HepG2 (cell line): ENCODE measurements around the gene MYCBPAP. TPM values are rescaled to one million over a fixed set of nuclear protein-coding genes. Genes with fewer than 3 reads are reported as not detected.

Experiments
- ATAC-seq: fragments of 200-7000 bp; cut with Tn5 transposase; 3 replicates; pipeline ENCODE4 v1.9.1; 2020; ENCODE audit warnings: mild to moderate bottlenecking, moderate library complexity
- BruUV-seq: library from RNA; stranded (reverse); fragments of 400-500 nt; replicated peaks from 2 replicates; lab custom pipeline; 2021; lab: Mats Ljungman, UMichigan
- CTCF ChIA-PET: fragments of 300-600 bp; formaldehyde crosslinking; extraction: SDS; loops from one replicate; lab custom pipeline; 2021; ENCODE audit warnings: low total read pairs, inconsistent platforms, low intra/inter-chr PET ratio; lab: Yijun Ruan, JAX
- POLR2A ChIA-PET: fragments of 350-600 bp; sonication (Branson Sonifier 250); formaldehyde crosslinking; loops from one replicate; lab custom pipeline; 2020; ENCODE audit warnings: antibody characterized with exemption, inconsistent platforms; lab: Yijun Ruan, JAX
- DNase-seq: peaks from one replicate; pipeline ENCODE4 v3.0.0-alpha.2; 2015; ENCODE audit warnings: low spot score
- FAIRE-seq: peaks from 3 replicates; lab custom pipeline; 2011; peaks lifted over from hg19 to GRCh38; lab: Jason Lieb, UNC
- H2AFZ ChIP-seq: one replicate; pipeline ENCODE4 v1.6.1; 2011; ENCODE audit warnings: low read length, inconsistent platforms
- H3K27ac ChIP-seq: fragments of 300-600 bp; 3 replicates; pipeline ENCODE4 v1.8.0; 2011; ENCODE audit warnings: mixed run types, mild to moderate bottlenecking, mixed read lengths, low read length, inconsistent platforms; ENCODE audit not compliant: insufficient read depth; ENCODE audit errors: extremely low read length
- H3K27me3 ChIP-seq, 2 experiments: fragments of 200-600 bp in 1 of 2; 2 replicates in 1 of 2; 3 replicates in 1 of 2; pipeline versions ENCODE4 v1.6.0 to v1.8.0; 2011; ENCODE audit warnings: low read length in 2 of 2, mild to moderate bottlenecking in 2 of 2, moderate library complexity in 2 of 2, inconsistent platforms in 1 of 2; ENCODE audit not compliant: insufficient read depth in 2 of 2, control insufficient read depth in 1 of 2
- H3K36me3 ChIP-seq, 2 experiments: fragments of 200-600 bp in 1 of 2; replicated peaks in 1 of 2; 2 replicates in 1 of 2; 3 replicates in 1 of 2; pipeline versions ENCODE4 v1.5.1 to v1.8.0; 2011; ENCODE audit warnings: low read length in 2 of 2, inconsistent platforms in 1 of 2; ENCODE audit not compliant: insufficient read depth in 2 of 2, control insufficient read depth in 1 of 2
- H3K4me1 ChIP-seq: 2 replicates; pipeline ENCODE4 v1.5.1; 2012; ENCODE audit warnings: low read length, inconsistent platforms; ENCODE audit not compliant: insufficient read depth
- H3K4me2 ChIP-seq: 2 replicates; pipeline ENCODE4 v1.6.0; 2011; ENCODE audit warnings: low read depth, low read length, inconsistent platforms
- H3K4me3 ChIP-seq, 3 experiments: fragments of 200-600 bp in 1 of 3; sonication (generic), shearing (Covaris generic) in 1 of 3; replicated peaks in 1 of 3; 2 replicates each; pipeline ENCODE4 v1.5.1; 2011 to 2016; ENCODE audit warnings: low read length in 3 of 3, inconsistent platforms in 2 of 3, low read depth in 2 of 3, mild to moderate bottlenecking in 2 of 3, control low read depth in 1 of 3, mixed read lengths in 1 of 3; ENCODE audit not compliant: insufficient read depth in 1 of 3
- H3K79me2 ChIP-seq: one replicate; pipeline ENCODE4 v1.6.1; 2011; ENCODE audit warnings: low read length, inconsistent platforms; ENCODE audit not compliant: insufficient read depth
- H3K9ac ChIP-seq: 2 replicates; pipeline ENCODE4 v1.6.0; 2011; ENCODE audit warnings: mild to moderate bottlenecking, low read depth, low read length, inconsistent platforms; ENCODE audit not compliant: insufficient read depth
- H3K9me3 ChIP-seq: 2 replicates; pipeline ENCODE4 v1.5.1; 2012; ENCODE audit warnings: mild to moderate bottlenecking, low read length
- H4K20me1 ChIP-seq: 2 replicates; pipeline ENCODE4 v1.6.0; 2011; ENCODE audit warnings: inconsistent platforms, mild to moderate bottlenecking, low read length, moderate library complexity; ENCODE audit not compliant: insufficient read depth
- E2F2 ChIP-seq: sonication (generic); formaldehyde crosslinking; IDR thresholded peaks from 2 replicates; pipeline ENCODE4 v1.4.0; 2020; ENCODE audit warnings: missing genetic modification reagents, borderline replicate concordance
- E2F5 ChIP-seq: sonication (generic); formaldehyde crosslinking; conservative IDR thresholded peaks from 2 replicates; pipeline ENCODE4 v1.4.0; 2020; ENCODE audit warnings: missing genetic modification reagents
- EED ChIP-seq: sonication (generic); formaldehyde crosslinking; IDR thresholded peaks from 2 replicates; pipeline ENCODE4 v1.5.0; 2020; ENCODE audit warnings: mild to moderate bottlenecking, missing genetic modification reagents
- EP300 ChIP-seq, 3 experiments: sonication (generic) in 1 of 3; formaldehyde crosslinking in 1 of 3; IDR thresholded peaks; 2 replicates each; pipeline versions ENCODE4 v1.5.1 to v1.6.1; 2011 to 2020; ENCODE audit warnings: low read depth in 2 of 3, low read length in 2 of 3, borderline replicate concordance in 1 of 3, improper control_type of control experiment in 1 of 3, mild to moderate bottlenecking in 1 of 3, missing genetic modification reagents in 1 of 3, moderate library complexity in 1 of 3
- FOSL2 ChIP-seq: sonication (generic); formaldehyde crosslinking; IDR thresholded peaks from 2 replicates; pipeline ENCODE4 v1.4.0; 2020; ENCODE audit warnings: missing genetic modification reagents
- KMT2A ChIP-seq: sonication (generic); formaldehyde crosslinking; IDR thresholded peaks from 2 replicates; pipeline ENCODE4 v1.4.0; 2020; ENCODE audit warnings: missing genetic modification reagents
- POLR2A ChIP-seq, 2 experiments: IDR thresholded peaks; 2 replicates each; pipeline ENCODE4 v1.6.1; 2011; ENCODE audit warnings: low read depth in 2 of 2, low read length in 2 of 2, mild to moderate bottlenecking in 1 of 2, moderate library complexity in 1 of 2; ENCODE audit not compliant: insufficient read depth in 1 of 2
- SYNCRIP ChIP-seq: fragments of 200-400 bp; formaldehyde crosslinking; IDR thresholded peaks from 2 replicates; pipeline ENCODE4 v1.6.1; 2018; ENCODE audit warnings: mild to moderate bottlenecking, low read depth, low read length; ENCODE audit not compliant: insufficient read depth
- TOE1 ChIP-seq: sonication (generic); formaldehyde crosslinking; IDR thresholded peaks from 2 replicates; pipeline ENCODE4 v1.4.0; 2020; ENCODE audit warnings: mild to moderate bottlenecking, missing genetic modification reagents
- ZBTB46 ChIP-seq: sonication (generic); formaldehyde crosslinking; IDR thresholded peaks from 2 replicates; pipeline ENCODE4 v1.4.0; 2020; ENCODE audit warnings: mild to moderate bottlenecking, missing genetic modification reagents, borderline replicate concordance
- ZNF563 ChIP-seq: sonication (generic); formaldehyde crosslinking; IDR thresholded peaks from 2 replicates; pipeline ENCODE4 v1.8.0; 2022; ENCODE audit warnings: mild to moderate bottlenecking, moderate library complexity, missing genetic modification reagents
- WGBS: methylation state at CpG from one replicate; pipeline ENCODE4 v1.1.6; 2017; ENCODE audit warnings: low lambda C conversion rate; 5-methylcytosine and 5-hydroxymethylcytosine counted together
- in situ Hi-C: cut with HindIII; loops from 2 replicates; pipeline ENCODE4 v1.10.0; 2017; ENCODE audit warnings: low pct_unique_long_range_greater_than_20kb; ENCODE audit not compliant: extremely low pct_ligation_motif_present
- intact Hi-C: fragments of 100-400 bp; cut with micrococcal nuclease; formaldehyde crosslinking; loops from one replicate; pipeline ENCODE4 v1.10.0; 2022; ENCODE audit not compliant: unreplicated experiment
- polyA plus RNA-seq, 8 experiments: library from polyadenylated mRNA; depleted of rRNA in 3 of 8; stranded (reverse) in 7 of 8; unstranded in 1 of 8; fragments of >200 nt; fragmentation: Illumina TruSeq in 4 of 8; extraction: Trizol in 4 of 8; gene quantifications; 2 replicates each; pipeline versions ENCODE4 v1.2.1 to v1.2.3, GENCODE V29; 2011 to 2016; ENCODE audit warnings: low read depth in 4 of 8, missing spikeins in 1 of 8, mixed read lengths in 1 of 8; ENCODE audit not compliant: insufficient read depth in 1 of 8
- total RNA-seq, 5 experiments: library from RNA; depleted of rRNA; stranded (reverse); fragments of >200 nt; fragmentation: Illumina TruSeq; extraction: Trizol; gene quantifications; 2 replicates each; pipeline ENCODE4 v1.2.3, GENCODE V29; 2016; ENCODE audit warnings: low read depth in 1 of 5
- TF ChIP-seq, protein P1 (sequence below): sonication (generic); formaldehyde crosslinking; IDR thresholded peaks from 2 replicates; pipeline ENCODE4 v1.4.0; 2020; ENCODE audit warnings: missing genetic modification reagents
- TF ChIP-seq, protein P2 (sequence below): sonication (generic); formaldehyde crosslinking; IDR thresholded peaks from 2 replicates; pipeline ENCODE4 v1.4.0; 2020; ENCODE audit warnings: missing genetic modification reagents, borderline replicate concordance

Gene MYCBPAP
- total and polyA plus RNA-seq, 2 of the 13 experiments (the other 11 are each of a cell fraction or from before 2014, with no cell fraction given): 0.22 to 0.24 TPM

- no peak for FAIRE-seq
- Histone ChIP-seq H3K9ac (no peak overlapping the region), H3K27ac (no peak overlapping the region), H3K4me2 (no peak overlapping the region), H3K27me3 (peaks cover 5 to 11% of the 10 kb centered on the region in 2 experiments; a peak in 4 of 5 replicates), H4K20me1 (no peaks in the 10 kb centered on the region), H2AFZ (no peak overlapping the region), H3K79me2 (no peaks in the 10 kb centered on the region), H3K4me1 (peaks cover 9% of the 10 kb centered on the region), H3K4me3 (no peak overlapping the region), H3K36me3 (no peaks in the 10 kb centered on the region; a peak in 1 of 5 replicates), H3K9me3 (no peaks in the 10 kb centered on the region)
- DNase-seq: no peak
- 0 out of 2 replicates have a peak, but pooled peaks have one; percentile 33 for TF ChIP-seq ZBTB46 (CRISPR knock-in tag)
- no peak for TF ChIP-seq E2F2 (CRISPR knock-in tag)
- TF ChIP-seq, protein P1, sequence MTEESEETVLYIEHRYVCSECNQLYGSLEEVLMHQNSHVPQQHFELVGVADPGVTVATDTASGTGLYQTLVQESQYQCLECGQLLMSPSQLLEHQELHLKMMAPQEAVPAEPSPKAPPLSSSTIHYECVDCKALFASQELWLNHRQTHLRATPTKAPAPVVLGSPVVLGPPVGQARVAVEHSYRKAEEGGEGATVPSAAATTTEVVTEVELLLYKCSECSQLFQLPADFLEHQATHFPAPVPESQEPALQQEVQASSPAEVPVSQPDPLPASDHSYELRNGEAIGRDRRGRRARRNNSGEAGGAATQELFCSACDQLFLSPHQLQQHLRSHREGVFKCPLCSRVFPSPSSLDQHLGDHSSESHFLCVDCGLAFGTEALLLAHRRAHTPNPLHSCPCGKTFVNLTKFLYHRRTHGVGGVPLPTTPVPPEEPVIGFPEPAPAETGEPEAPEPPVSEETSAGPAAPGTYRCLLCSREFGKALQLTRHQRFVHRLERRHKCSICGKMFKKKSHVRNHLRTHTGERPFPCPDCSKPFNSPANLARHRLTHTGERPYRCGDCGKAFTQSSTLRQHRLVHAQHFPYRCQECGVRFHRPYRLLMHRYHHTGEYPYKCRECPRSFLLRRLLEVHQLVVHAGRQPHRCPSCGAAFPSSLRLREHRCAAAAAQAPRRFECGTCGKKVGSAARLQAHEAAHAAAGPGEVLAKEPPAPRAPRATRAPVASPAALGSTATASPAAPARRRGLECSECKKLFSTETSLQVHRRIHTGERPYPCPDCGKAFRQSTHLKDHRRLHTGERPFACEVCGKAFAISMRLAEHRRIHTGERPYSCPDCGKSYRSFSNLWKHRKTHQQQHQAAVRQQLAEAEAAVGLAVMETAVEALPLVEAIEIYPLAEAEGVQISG (CRISPR knock-in tag): no peak
- TF ChIP-seq, protein P2, sequence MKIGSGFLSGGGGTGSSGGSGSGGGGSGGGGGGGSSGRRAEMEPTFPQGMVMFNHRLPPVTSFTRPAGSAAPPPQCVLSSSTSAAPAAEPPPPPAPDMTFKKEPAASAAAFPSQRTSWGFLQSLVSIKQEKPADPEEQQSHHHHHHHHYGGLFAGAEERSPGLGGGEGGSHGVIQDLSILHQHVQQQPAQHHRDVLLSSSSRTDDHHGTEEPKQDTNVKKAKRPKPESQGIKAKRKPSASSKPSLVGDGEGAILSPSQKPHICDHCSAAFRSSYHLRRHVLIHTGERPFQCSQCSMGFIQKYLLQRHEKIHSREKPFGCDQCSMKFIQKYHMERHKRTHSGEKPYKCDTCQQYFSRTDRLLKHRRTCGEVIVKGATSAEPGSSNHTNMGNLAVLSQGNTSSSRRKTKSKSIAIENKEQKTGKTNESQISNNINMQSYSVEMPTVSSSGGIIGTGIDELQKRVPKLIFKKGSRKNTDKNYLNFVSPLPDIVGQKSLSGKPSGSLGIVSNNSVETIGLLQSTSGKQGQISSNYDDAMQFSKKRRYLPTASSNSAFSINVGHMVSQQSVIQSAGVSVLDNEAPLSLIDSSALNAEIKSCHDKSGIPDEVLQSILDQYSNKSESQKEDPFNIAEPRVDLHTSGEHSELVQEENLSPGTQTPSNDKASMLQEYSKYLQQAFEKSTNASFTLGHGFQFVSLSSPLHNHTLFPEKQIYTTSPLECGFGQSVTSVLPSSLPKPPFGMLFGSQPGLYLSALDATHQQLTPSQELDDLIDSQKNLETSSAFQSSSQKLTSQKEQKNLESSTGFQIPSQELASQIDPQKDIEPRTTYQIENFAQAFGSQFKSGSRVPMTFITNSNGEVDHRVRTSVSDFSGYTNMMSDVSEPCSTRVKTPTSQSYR: no peak
- TF ChIP-seq POLR2A (IDR thresholded peaks at IDR 0.05; ENCODE audit: insufficient read depth in 1 of 2, low read depth in 2 of 2, low read length in 2 of 2): 0 out of 4 replicates have a peak, but pooled peaks of 1 of the 2 experiments have one; percentile 1
- no peak for TF ChIP-seq SYNCRIP
- TF ChIP-seq EED: no peak
- TF ChIP-seq TOE1 (CRISPR knock-in tag): no peak
- no peak for TF ChIP-seq EP300 (IDR thresholded peaks at IDR 0.05; ENCODE audit: low read depth in 2 of 2, low read length in 2 of 2)
- no peak for TF ChIP-seq EP300 (CRISPR knock-in tag; IDR thresholded peaks at IDR 0.05; ENCODE audit: borderline replicate concordance)
- TF ChIP-seq ZNF563 (CRISPR knock-in tag): no peak
- no peak for TF ChIP-seq KMT2A
- TF ChIP-seq E2F5 (CRISPR knock-in tag): no peak
- TF ChIP-seq FOSL2: no peak
- BruUV-seq: no TSS peak
- 61% methylated on average over 4 of the region's 5 CpGs for WGBS
- intact Hi-C loops (no loop called here), in situ Hi-C loops (no loop called here)
- ChIA-PET CTCF (no interaction called here), POLR2A (interaction anchor here (1.2 to 1.4 kb wide), 2 partner anchors 60 to 136 kb away, joined by 3 to 4 read pairs; no protein-coding TSS in a partner anchor)
- ATAC-seq: no peak
Observed at GRCh38 chr17:50556803-50557202, 48.6 kb downstream of the MYCBPAP start.
